ENCODE data around the gene ZC3H12D.

ZC3H12D gene

GRCh38 chr6:149443411-149444181 lies 41.2 kb downstream of the ZC3H12D start:
- no peak for DNase-seq (ENCODE audit: low spot score)

GRCh38 chr6:149441740-149442139 lies 43.1 kb downstream of the ZC3H12D start:
- DNase-seq (ENCODE audit: low spot score) = no peak

GRCh38 chr6:149440735-149441671 lies 43.8 kb downstream of the ZC3H12D start:
- no peak for DNase-seq (ENCODE audit: low spot score)

GRCh38 chr6:149439626-149440025 lies 45.2 kb downstream of the ZC3H12D start:
- DNase-seq (ENCODE audit: low spot score) = no peak

- DNase-seq (ENCODE audit: low spot score) = no peak
These were observed 46.0 kb downstream of the ZC3H12D start for GRCh38 chr6:149438855-149439254.

- no peak for DNase-seq (ENCODE audit: low spot score)
These were observed 47.6 kb downstream of the ZC3H12D start for GRCh38 chr6:149437212-149437611.

- no peak for DNase-seq (ENCODE audit: low spot score)
These were observed 48.2 kb downstream of the ZC3H12D start for GRCh38 chr6:149436647-149437046.

GRCh38 chr6:149435919-149436586 lies 48.8 kb downstream of the ZC3H12D start:
- no peak for DNase-seq (ENCODE audit: low spot score)

- DNase-seq (ENCODE audit: low spot score) = no peak
These were observed 50.9 kb downstream of the ZC3H12D start for GRCh38 chr6:149433881-149434280.

GRCh38 chr6:149433405-149433804 lies 51.4 kb downstream of the ZC3H12D start:
- DNase-seq (ENCODE audit: low spot score) = no peak

- peak; percentile 79 for DNase-seq (ENCODE audit: low spot score)
These were observed 52.7 kb downstream of the ZC3H12D start for GRCh38 chr6:149431905-149432775.

- DNase-seq (ENCODE audit: low spot score) = no peak
These were observed 55.1 kb downstream of the ZC3H12D start for GRCh38 chr6:149429427-149430360.

GRCh38 chr6:149428606-149429005 lies 56.2 kb downstream of the ZC3H12D start:
- DNase-seq (ENCODE audit: low spot score) = no peak

GRCh38 chr6:149425754-149426153 lies 59.1 kb downstream of the ZC3H12D start:
- no peak for DNase-seq (ENCODE audit: low spot score)

GRCh38 chr6:149425224-149425623 lies 59.6 kb downstream of the ZC3H12D start:
- no peak for DNase-seq (ENCODE audit: low spot score)

- no peak for DNase-seq (ENCODE audit: low spot score)
These were observed 60.8 kb downstream of the ZC3H12D start for GRCh38 chr6:149423964-149424440.

- no peak for DNase-seq (ENCODE audit: low spot score)
These were observed 62.2 kb downstream of the ZC3H12D start for GRCh38 chr6:149422581-149422980.

- DNase-seq (ENCODE audit: low spot score) = no peak
These were observed 63.7 kb downstream of the ZC3H12D start for GRCh38 chr6:149421132-149421531.

GRCh38 chr6:149419696-149420404 lies 65.0 kb downstream of the ZC3H12D start:
- no peak for DNase-seq (ENCODE audit: low spot score)

- no peak for DNase-seq (ENCODE audit: low spot score)
These were observed 70.0 kb downstream of the ZC3H12D start for GRCh38 chr6:149414821-149415220.

All from COLO829 (cell line).